ENCODE results near the gene RALGDS.

- TF ChIP-seq CTCF (IDR thresholded peaks at IDR 0.05; ENCODE audit: low read depth, low read length) (no peak), EZH2phosphoT487 (IDR thresholded peaks at IDR 0.05; ENCODE audit: low read depth) (no peak)
Measured at GRCh38 chr9:133090187-133090586, 30.9 kb downstream of the RALGDS start.
